Measurements from ENCODE around the gene MMP24. TPM values are rescaled to one million over a fixed set of nuclear protein-coding genes. Genes with fewer than 3 reads are reported as not detected.

The MMP24 gene
- total RNA-seq, 4 donors from 2014 or later, result 0.21 to 0.78 (median 0.66) TPM; not detected in 1

- H3K4me1 ChIP-seq, result peaks cover 0 to 24% (median 12%) of the 10 kb centered on the region in 4 donors
- no peak overlapping the region for H3K4me3 ChIP-seq
- no peaks in the 10 kb centered on the region for H3K27me3 ChIP-seq
- no peak overlapping the region for H3K27ac ChIP-seq
- TF ChIP-seq CTCF (IDR thresholded peaks at IDR 0.05) (no peak), EP300 (IDR thresholded peaks at IDR 0.05) (no peak), POLR2A (IDR thresholded peaks at IDR 0.05) (no peak)
- H3K9me3 ChIP-seq, result no peaks in the 10 kb centered on the region
- H3K36me3 ChIP-seq, result peaks cover 0 to 1% (median 0%) of the 10 kb centered on the region in 3 donors
- WGBS, 2 donors, result 80 to 86% methylated on average over 5 of the region's 5 CpGs
- DNase-seq (ENCODE audit: low spot score in 2 of 2), result no peak
These were observed 59.3 kb downstream of the MMP24 start for GRCh38 chr20:35285806-35286076.

GRCh38 chr20:35286077-35286898, 59.8 kb downstream of the MMP24 start:
- TF ChIP-seq POLR2A (IDR thresholded peaks at IDR 0.05), result no peak
- no peak for TF ChIP-seq CTCF (IDR thresholded peaks at IDR 0.05)
- no peak for TF ChIP-seq EP300 (IDR thresholded peaks at IDR 0.05)

GRCh38 chr20:35286899-35287508, 60.5 kb downstream of the MMP24 start:
- DNase-seq (ENCODE audit: low spot score in 2 of 2), result no peak
- H3K27ac ChIP-seq, result no peak overlapping the region
- H3K9me3 ChIP-seq, result no peaks in the 10 kb centered on the region
- no peaks in the 10 kb centered on the region for H3K36me3 ChIP-seq
- no peaks in the 10 kb centered on the region for H3K27me3 ChIP-seq
- TF ChIP-seq POLR2A (IDR thresholded peaks at IDR 0.05), result no peak
- no peak for TF ChIP-seq EP300 (IDR thresholded peaks at IDR 0.05)
- no peak for TF ChIP-seq CTCF (IDR thresholded peaks at IDR 0.05)
- 85 to 95% methylated on average over 14 to 16 of the region's 17 CpGs for WGBS, 2 donors
- no peak overlapping the region for H3K4me3 ChIP-seq
- H3K4me1 ChIP-seq, result peaks cover 0 to 24% (median 12%) of the 10 kb centered on the region in 4 donors

More at GRCh38 chr20:35286077-35286898, 59.8 kb downstream of the MMP24 start:
- H3K27ac ChIP-seq, result no peak overlapping the region
- H3K36me3 ChIP-seq, result no peaks in the 10 kb centered on the region
- H3K4me3 ChIP-seq, result no peak overlapping the region
- no peak for DNase-seq (ENCODE audit: low spot score in 2 of 2)
- WGBS, 2 donors, result 86 to 93% methylated on average over 6 of the region's 12 CpGs
- no peaks in the 10 kb centered on the region for H3K9me3 ChIP-seq
- peaks cover 0 to 24% (median 12%) of the 10 kb centered on the region in 4 donors for H3K4me1 ChIP-seq
- no peaks in the 10 kb centered on the region for H3K27me3 ChIP-seq

GRCh38 chr20:35287509-35288324, 61.2 kb downstream of the MMP24 start:
- Histone ChIP-seq H3K27ac (no peak overlapping the region), H3K36me3 (no peaks in the 10 kb centered on the region), H3K27me3 (no peaks in the 10 kb centered on the region), H3K9me3 (no peaks in the 10 kb centered on the region), H3K4me3 (no peak overlapping the region), H3K4me1 (peaks cover 0 to 17% (median 12%) of the 10 kb centered on the region in 4 donors)
- no peak for TF ChIP-seq POLR2A (IDR thresholded peaks at IDR 0.05)
- TF ChIP-seq CTCF (IDR thresholded peaks at IDR 0.05), result no peak
- no peak for TF ChIP-seq EP300 (IDR thresholded peaks at IDR 0.05)
- 82 to 85% methylated on average over 26 to 28 of the region's 28 CpGs for WGBS, 2 donors
- DNase-seq (ENCODE audit: low spot score in 2 of 2), result no peak

Data from tibial nerve (tissue), 4 donors.